OCI-LY1 (cell line): ENCODE measurements around the gene KLF3.

Source experiments
- H2AFZ ChIP-seq: fragments of 200-600 bp; sonication (generic), shearing (Covaris generic); 2 replicates; pipeline ENCODE4 v1.6.0; 2014; ENCODE audit warnings: antibody characterized with exemption, mild to moderate bottlenecking, low read length
- H3F3A ChIP-seq: fragments of 200-600 bp; sonication (generic), shearing (Covaris generic); 2 replicates; pipeline ENCODE4 v1.6.0; 2014; ENCODE audit warnings: mild to moderate bottlenecking, antibody characterized with exemption, low read length, moderate library complexity; ENCODE audit not compliant: insufficient read depth
- H3K27ac ChIP-seq: fragments of 200-600 bp; sonication (generic); 2 replicates; pipeline ENCODE4 v1.5.1; 2014; ENCODE audit warnings: low read length, mixed run types, mild to moderate bottlenecking, low read depth; ENCODE audit not compliant: poor library complexity, severe bottlenecking
- H3K27me3 ChIP-seq: fragments of 200-600 bp; sonication (generic); 2 replicates; pipeline ENCODE4 v1.6.0; 2014; ENCODE audit warnings: antibody characterized with exemption, mild to moderate bottlenecking, low read length, moderate library complexity; ENCODE audit not compliant: insufficient read depth
- H3K36me3 ChIP-seq: fragments of 200-600 bp; sonication (generic); 2 replicates; pipeline ENCODE4 v1.6.1; 2014; ENCODE audit warnings: mild to moderate bottlenecking, antibody characterized with exemption, low read length, moderate library complexity, mixed read lengths; ENCODE audit not compliant: insufficient read depth
- H3K4me1 ChIP-seq: fragments of 200-600 bp; sonication (generic); 2 replicates; pipeline ENCODE4 v1.5.1; 2014; ENCODE audit warnings: mild to moderate bottlenecking, low read length, moderate library complexity; ENCODE audit not compliant: insufficient read depth, severe bottlenecking
- H3K4me2 ChIP-seq: fragments of 200-600 bp; sonication (generic), shearing (Covaris generic); 2 replicates; pipeline ENCODE4 v1.6.1; 2014; ENCODE audit warnings: low read length
- H3K4me3 ChIP-seq: fragments of 200-600 bp; sonication (generic); 2 replicates; pipeline ENCODE4 v1.5.1; 2014; ENCODE audit warnings: low read length, low read depth, mild to moderate bottlenecking, mixed read lengths; ENCODE audit not compliant: poor library complexity, severe bottlenecking
- H3K79me2 ChIP-seq: fragments of 200-600 bp; shearing (Covaris generic); 2 replicates; pipeline ENCODE4 v1.6.1; 2016; ENCODE audit warnings: mixed run types, low read length, mixed read lengths; ENCODE audit not compliant: insufficient read depth
- H3K9ac ChIP-seq: fragments of 200-600 bp; sonication (generic), shearing (Covaris generic); 2 replicates; pipeline ENCODE4 v1.6.1; 2014; ENCODE audit warnings: mild to moderate bottlenecking, low read length, mixed read lengths
- H3K9me2 ChIP-seq: fragments of 200-600 bp; sonication (generic), shearing (Covaris generic); 2 replicates; pipeline ENCODE4 v1.6.1; 2014; ENCODE audit warnings: low read depth, mild to moderate bottlenecking, low read length, mixed read lengths
- H3K9me3 ChIP-seq: fragments of 200-600 bp; shearing (Covaris generic); 2 replicates; pipeline ENCODE4 v1.6.1; 2014; ENCODE audit warnings: low read length, mixed read lengths
- H4K20me1 ChIP-seq: fragments of 200-600 bp; sonication (generic), shearing (Covaris generic); 2 replicates; pipeline ENCODE4 v1.6.0; 2016; ENCODE audit warnings: mild to moderate bottlenecking, low read length; ENCODE audit not compliant: insufficient read depth
- EZH2 ChIP-seq: fragments of 200-600 bp; sonication (generic), shearing (Covaris generic); IDR thresholded peaks from 2 replicates; pipeline ENCODE4 v1.8.0; 2017; ENCODE audit warnings: borderline replicate concordance, mixed run types, mild to moderate bottlenecking, antibody characterized with exemption, low read length, moderate library complexity, mixed read lengths
- TF ChIP-seq, protein P1 (sequence below): fragments of 200-600 bp; sonication (generic), shearing (Covaris generic); IDR thresholded peaks from 2 replicates; pipeline ENCODE4 v1.5.1; 2017; ENCODE audit warnings: mild to moderate bottlenecking, antibody characterized with exemption, low read length, moderate library complexity, mixed read lengths

Gene KLF3

DNA sequence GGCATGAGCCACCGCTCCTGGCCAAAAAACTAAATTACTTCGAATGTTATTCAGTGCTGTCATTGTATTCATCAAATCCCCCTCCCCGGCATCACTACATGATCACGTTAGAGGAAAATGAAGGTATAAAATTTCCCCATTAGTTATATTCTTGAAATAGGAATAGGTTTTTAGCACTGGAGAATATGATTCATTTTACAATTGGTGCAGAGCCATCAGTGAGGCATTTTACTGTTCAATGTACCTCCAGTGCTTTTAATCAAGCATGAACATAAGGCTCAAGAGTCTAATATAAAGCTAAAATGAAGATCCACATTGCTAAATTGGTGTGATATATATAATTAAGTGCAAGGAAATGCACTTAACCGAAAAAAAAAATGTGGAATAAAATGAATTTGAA, 18.3 kb downstream of the KLF3 start:
- no peak overlapping the region for H3K4me2 ChIP-seq
- no peaks in the 10 kb centered on the region for H4K20me1 ChIP-seq
- H2AFZ ChIP-seq, result no peak overlapping the region
- no peaks in the 10 kb centered on the region for H3K9me2 ChIP-seq
- H3K27me3 ChIP-seq, result no peaks in the 10 kb centered on the region
- no peaks in the 10 kb centered on the region for H3K79me2 ChIP-seq
- no peak overlapping the region for H3K27ac ChIP-seq
- H3K9ac ChIP-seq, result no peak overlapping the region
- H3K4me1 ChIP-seq, result no peaks in the 10 kb centered on the region
- H3K4me3 ChIP-seq, result no peak overlapping the region
- H3F3A ChIP-seq, result no peaks in the 10 kb centered on the region
- no peaks in the 10 kb centered on the region for H3K36me3 ChIP-seq
- no peaks in the 10 kb centered on the region for H3K9me3 ChIP-seq
- TF ChIP-seq, protein P1, sequence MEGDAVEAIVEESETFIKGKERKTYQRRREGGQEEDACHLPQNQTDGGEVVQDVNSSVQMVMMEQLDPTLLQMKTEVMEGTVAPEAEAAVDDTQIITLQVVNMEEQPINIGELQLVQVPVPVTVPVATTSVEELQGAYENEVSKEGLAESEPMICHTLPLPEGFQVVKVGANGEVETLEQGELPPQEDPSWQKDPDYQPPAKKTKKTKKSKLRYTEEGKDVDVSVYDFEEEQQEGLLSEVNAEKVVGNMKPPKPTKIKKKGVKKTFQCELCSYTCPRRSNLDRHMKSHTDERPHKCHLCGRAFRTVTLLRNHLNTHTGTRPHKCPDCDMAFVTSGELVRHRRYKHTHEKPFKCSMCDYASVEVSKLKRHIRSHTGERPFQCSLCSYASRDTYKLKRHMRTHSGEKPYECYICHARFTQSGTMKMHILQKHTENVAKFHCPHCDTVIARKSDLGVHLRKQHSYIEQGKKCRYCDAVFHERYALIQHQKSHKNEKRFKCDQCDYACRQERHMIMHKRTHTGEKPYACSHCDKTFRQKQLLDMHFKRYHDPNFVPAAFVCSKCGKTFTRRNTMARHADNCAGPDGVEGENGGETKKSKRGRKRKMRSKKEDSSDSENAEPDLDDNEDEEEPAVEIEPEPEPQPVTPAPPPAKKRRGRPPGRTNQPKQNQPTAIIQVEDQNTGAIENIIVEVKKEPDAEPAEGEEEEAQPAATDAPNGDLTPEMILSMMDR, result no peak
- TF ChIP-seq EZH2, result no peak

DNA sequence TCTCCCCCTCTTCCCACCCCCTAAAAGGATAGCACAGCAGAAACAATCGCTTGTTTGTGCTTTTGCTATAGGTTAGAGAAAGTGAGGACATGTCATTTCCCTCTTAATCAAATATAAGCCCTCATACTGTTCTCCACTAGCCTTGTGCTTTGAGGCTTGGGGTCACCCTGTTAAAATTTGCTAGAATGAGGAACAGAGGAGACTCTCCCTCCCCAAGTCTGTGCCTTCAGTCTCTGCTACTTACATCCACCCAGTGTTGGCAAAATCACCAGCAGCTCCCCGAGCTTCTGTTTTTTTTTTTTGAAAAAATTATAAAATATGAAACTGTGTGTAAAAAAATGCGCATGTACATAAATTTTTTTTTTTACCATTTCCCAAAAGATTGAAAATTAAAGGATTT, 19.3 kb downstream of the KLF3 start:
- Histone ChIP-seq H3K4me1 (no peaks in the 10 kb centered on the region), H3K27ac (no peak overlapping the region), H4K20me1 (no peaks in the 10 kb centered on the region), H3K9me2 (no peaks in the 10 kb centered on the region), H3F3A (no peaks in the 10 kb centered on the region), H3K4me2 (no peak overlapping the region), H3K79me2 (no peaks in the 10 kb centered on the region), H3K9ac (no peak overlapping the region), H3K4me3 (no peak overlapping the region), H3K36me3 (no peaks in the 10 kb centered on the region), H2AFZ (no peak overlapping the region), H3K9me3 (no peaks in the 10 kb centered on the region), H3K27me3 (no peaks in the 10 kb centered on the region)
- no peak for TF ChIP-seq EZH2
- TF ChIP-seq, protein P1, result no peak

DNA sequence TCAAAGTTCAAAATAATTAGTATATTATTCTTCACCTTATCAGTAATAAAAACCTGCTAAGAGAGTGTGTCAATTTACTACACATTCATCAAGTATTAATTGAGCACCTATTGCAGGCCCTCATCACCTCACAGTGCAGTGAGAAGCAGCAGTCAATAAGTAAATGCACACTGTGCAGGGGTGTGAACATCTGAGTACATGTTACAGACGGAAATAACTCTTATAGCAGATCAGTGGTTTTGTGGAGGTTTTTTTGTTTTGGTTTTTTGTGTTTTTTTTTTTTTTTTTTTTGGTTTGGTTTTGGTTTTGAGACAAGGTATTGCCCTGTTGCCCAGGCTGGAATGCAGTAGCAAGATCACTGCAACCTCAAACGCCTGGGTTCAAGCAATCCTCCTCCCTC, 20.3 kb downstream of the KLF3 start:
- H3K4me1 ChIP-seq, result no peaks in the 10 kb centered on the region
- H3K27ac ChIP-seq, result no peak overlapping the region
- no peaks in the 10 kb centered on the region for H3K9me2 ChIP-seq
- no peaks in the 10 kb centered on the region for H3K27me3 ChIP-seq
- no peaks in the 10 kb centered on the region for H3K9me3 ChIP-seq
- no peaks in the 10 kb centered on the region for H4K20me1 ChIP-seq
- H3K36me3 ChIP-seq, result no peaks in the 10 kb centered on the region
- no peak overlapping the region for H3K9ac ChIP-seq
- no peaks in the 10 kb centered on the region for H3F3A ChIP-seq
- TF ChIP-seq EZH2, result no peak
- TF ChIP-seq, protein P1, result no peak
- no peak overlapping the region for H3K4me3 ChIP-seq
- no peak overlapping the region for H2AFZ ChIP-seq
- no peaks in the 10 kb centered on the region for H3K79me2 ChIP-seq
- H3K4me2 ChIP-seq, result no peak overlapping the region
